ENCODE measurements around the gene CCM2. TPM values are rescaled to one million over a fixed set of nuclear protein-coding genes. Genes with fewer than 3 reads are reported as not detected.

Gene CCM2
- total RNA-seq (2014; rRNA removed; shearing (Covaris generic)) = 29.0 and 30.0 TPM in 2 replicates
- 36.9 and 38.6 TPM in 2 replicates for polyA plus RNA-seq (2015; cell fraction: cytosol; rRNA removed)
- 32.9 and 38.2 TPM in 2 replicates for polyA plus RNA-seq (2015; cell fraction: nucleus; rRNA removed)

DNA sequence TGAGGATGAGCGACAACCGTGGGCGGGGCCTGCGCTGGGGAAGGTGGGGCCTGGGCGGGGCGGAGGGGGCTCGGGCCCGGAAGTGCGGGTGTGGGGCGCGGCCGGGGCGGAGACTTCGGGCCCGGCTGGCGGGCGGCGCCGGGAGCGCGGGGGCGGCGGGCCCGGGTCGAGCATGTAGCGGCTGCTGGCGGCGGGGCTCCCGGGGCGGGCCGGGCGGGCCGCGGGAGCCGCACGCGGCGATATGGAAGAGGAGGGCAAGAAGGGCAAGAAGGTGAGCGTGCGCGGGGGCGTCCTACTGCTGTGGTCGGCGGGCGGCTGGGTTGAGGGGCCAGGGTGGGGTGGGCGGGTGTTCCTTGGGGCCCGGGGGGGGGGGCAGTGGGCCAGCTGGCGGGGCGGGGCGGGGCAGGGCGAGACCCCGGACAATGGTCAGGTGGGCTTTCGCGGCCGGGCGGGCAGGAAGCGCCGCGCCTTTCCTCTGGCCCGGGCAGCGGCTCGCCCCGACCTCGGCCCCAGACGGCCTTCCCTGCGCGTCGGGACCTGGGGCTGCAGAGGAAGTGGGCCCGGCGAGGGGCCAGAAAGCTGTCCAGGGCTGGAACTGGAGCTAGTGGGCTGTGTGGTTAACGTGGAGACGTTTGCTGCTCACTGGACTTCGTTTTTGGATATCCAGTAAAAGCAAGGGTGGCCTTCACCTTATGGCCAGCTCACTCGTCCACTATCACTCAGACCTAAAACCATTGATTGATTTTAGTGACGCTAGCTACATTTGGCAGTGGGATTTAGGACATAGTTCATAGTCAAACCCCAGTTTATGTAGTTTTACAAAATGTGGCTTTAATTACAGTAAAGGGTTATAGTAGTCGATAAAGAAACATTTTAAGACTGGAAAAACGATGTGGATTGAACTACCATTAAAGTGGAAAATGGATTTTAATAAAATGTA lies at the start of gene CCM2:
Gene CCM2, plus strand, starts transcription at position 109 of the 940 bp plus-strand sequence. Its CDS starts 133 bp downstream, at position 242.
- DNase-seq (ENCODE audit: low read depth, low spot score) = peak; percentile 45
- in situ Hi-C loops (cut with HindIII; ENCODE audit: low pct_unique_long_range_greater_than_20kb, low sequenced_read_pairs) = no loop called here

DNA sequence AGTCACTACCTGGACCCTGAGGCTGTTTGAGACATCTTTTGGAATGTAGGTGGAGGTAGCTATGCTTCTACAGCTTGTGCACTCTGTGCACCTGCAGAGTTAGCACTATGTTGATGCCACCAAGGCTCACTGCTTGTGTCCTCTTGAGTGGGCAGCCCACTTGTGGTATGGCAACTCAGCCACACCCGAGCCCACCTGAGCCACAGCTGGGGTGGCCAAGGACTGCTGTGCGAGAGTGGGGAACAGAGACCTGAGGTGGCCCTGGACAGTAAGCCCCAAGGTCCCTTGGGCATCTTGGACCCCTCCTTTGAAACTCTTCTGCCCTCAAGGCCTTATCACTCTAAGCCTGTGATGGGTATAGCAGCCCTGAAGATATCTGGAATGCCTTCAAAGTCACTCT lies 46.8 kb upstream of the CCM2 start:
- DNase-seq (ENCODE audit: low read depth, low spot score) = no peak
- in situ Hi-C loops (cut with HindIII; ENCODE audit: low pct_unique_long_range_greater_than_20kb, low sequenced_read_pairs) = no loop called here

DNA sequence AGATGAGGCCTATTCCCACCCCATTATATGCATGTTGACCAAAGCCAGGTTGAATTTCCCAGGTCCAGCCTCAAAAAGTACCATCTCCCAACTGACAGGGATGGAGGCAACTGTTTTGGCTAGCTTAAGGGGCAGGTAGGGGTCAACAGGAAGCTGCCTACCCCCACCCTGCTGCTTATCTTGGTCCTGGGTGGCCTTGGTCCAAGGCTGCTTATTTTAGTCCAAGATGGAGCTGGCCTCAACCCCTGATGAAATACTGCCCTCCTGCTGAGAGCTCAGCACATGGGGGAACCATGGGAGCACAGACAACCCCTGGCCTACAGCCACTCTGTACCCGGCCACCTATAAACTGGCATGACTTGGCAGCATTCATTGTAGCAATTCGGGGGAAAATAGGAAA lies 44.3 kb upstream of the CCM2 start:
- in situ Hi-C loops (cut with HindIII; ENCODE audit: low pct_unique_long_range_greater_than_20kb, low sequenced_read_pairs) = no loop called here
- no peak for DNase-seq (ENCODE audit: low read depth, low spot score)

DNA sequence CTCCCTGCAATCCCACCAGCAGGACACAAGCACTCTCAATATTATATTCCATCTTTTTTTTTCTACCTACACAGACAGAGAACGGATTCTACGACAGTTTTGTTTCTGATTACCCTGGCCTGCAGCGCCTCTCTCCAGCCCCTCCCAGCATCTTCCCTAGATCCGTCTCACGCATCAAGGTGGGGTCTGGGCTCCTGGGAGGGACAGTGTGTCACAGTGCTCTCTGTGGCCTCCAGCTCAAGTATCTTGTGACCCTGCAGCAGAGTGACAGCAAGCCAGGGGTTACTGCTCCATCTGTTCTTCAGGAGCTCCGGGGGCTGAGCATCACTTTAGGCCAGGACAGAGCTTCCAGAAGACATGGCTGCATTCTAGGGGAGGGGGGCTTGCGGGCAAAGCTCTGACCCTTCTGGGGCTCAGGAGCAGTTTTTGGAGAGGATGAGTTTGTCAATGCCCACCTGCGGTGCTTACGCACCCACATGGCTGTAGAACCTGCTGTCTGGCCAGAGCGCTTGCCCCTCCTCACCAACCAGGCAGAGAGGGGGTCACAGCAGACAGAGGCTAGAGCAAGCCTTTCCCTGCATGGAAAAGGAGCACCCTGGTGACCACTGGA lies 43.7 kb upstream of the CCM2 start:
- DNase-seq (ENCODE audit: low read depth, low spot score) = no peak
- in situ Hi-C loops (cut with HindIII; ENCODE audit: low pct_unique_long_range_greater_than_20kb, low sequenced_read_pairs) = no loop called here

DNA sequence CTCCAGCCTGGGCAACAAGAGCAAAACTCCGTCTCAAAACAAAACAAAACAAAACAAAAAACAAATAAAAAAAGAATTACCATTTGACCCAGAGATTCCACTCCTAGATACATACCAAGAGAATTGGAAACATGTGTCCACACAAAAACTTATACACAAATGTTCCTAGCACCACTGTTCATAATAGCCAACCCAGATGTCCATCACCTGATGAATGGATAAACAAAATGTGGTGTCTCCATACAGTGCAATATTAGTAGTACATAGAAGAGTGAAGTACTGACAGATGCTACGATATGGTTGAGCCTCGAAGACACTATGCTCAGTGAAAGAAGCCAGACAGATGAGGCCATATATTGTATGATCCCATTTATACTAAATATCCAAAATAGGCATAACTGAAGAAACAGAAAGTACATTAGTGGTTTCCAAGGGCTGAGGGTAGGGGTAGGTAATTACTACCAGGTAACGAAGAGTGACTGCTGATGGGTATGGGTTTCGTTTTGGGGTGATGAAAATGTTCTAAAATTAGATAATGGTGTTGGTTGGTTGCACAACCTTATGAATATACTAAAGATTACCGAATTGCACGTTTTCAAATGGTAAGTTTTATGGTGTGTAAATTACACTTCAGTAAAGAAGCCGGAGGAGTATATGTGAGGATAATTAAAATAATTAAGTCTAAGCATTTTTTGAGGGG lies 41.2 kb upstream of the CCM2 start:
- in situ Hi-C loops (cut with HindIII; ENCODE audit: low pct_unique_long_range_greater_than_20kb, low sequenced_read_pairs) = no loop called here
- DNase-seq (ENCODE audit: low read depth, low spot score) = no peak

DNA sequence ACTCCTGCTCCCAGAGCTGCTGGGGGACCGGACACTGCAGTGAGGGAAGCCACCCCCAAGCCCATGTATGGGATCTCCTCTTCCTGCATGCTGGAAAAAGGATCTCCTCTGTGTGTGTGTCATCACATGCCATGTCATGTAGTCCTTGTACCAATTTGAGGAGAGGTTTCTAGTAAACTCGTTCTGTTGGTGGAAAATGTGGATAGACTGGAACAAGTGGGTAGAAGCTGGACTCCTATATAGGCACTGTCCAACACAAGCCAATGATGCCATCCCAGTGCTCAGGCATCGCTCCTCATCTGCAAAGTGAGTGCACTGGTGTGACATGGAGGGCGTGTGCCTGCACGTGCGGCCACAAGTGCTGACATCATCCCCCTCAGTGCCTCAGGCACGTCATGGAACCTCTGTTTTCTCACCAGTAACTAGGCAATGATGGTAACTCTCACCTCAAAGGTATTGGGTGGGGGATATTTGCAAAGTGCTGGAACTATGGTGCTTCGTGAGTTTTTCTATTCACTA lies 40.5 kb upstream of the CCM2 start:
- DNase-seq (ENCODE audit: low read depth, low spot score) = no peak
- in situ Hi-C loops (cut with HindIII; ENCODE audit: low pct_unique_long_range_greater_than_20kb, low sequenced_read_pairs) = no loop called here

DNA sequence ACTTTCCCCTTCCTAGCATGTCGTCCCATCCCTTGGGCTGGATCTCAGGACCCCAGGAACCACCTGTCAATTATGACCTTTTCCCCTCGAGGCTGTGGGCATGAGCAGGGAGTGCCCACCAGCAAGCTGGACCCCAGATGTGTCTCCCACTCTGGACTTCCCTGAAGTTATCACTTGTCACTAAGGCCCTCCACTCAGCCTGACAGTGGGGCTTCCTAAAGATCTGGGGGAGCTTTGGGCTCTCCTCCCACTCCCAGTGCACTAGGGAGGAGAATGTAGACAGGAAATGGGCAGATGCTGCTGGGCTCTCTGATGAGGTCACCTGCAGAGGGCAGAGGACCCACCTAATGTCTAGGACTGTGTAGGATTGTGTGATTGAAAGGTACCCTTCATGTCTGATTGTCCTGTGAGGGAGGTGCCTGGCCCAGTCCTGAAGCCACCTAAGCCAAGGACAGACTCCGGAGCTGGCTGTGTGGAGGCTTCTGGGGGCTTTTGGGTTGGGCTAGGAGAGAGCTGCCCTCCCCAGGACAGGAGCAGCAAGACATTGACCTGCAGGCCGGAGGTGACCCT lies 39.9 kb upstream of the CCM2 start:
- no peak for DNase-seq (ENCODE audit: low read depth, low spot score)
- in situ Hi-C loops (cut with HindIII; ENCODE audit: low pct_unique_long_range_greater_than_20kb, low sequenced_read_pairs) = no loop called here

DNA sequence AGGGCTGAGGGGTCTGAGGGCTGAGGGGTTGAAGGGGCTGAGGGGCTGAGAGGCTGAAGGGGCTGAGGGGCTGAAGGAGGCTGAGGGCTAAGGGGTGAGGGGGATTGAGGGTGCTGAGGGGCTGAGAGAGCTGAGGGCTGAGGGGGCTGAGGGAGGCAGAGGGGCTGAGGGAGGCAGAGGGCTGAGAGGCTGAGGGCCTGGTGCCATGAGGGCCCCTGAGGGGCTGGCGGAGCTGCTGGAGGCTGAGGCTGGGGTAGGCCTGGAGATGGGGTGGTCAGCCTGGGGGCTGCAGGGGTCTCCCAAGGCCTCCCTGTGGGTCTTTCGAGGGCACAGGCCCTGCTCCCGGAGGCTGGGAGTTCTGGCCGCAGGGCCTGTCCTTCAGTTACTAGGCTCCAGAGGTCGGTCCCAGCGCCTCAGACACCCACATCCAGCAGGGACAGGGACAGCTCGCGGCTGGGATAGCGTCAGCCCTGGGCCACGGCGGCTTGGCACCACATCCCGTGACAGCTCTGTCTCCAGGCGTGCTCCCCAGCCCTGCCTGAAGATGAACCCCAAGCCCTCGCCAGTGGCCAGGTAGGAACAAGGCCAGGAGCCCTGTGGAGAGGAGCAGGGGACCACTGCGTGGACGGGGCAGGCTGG lies 38.0 kb upstream of the CCM2 start:
- in situ Hi-C loops (cut with HindIII; ENCODE audit: low pct_unique_long_range_greater_than_20kb, low sequenced_read_pairs) = no loop called here
- DNase-seq (ENCODE audit: low read depth, low spot score) = no peak

DNA sequence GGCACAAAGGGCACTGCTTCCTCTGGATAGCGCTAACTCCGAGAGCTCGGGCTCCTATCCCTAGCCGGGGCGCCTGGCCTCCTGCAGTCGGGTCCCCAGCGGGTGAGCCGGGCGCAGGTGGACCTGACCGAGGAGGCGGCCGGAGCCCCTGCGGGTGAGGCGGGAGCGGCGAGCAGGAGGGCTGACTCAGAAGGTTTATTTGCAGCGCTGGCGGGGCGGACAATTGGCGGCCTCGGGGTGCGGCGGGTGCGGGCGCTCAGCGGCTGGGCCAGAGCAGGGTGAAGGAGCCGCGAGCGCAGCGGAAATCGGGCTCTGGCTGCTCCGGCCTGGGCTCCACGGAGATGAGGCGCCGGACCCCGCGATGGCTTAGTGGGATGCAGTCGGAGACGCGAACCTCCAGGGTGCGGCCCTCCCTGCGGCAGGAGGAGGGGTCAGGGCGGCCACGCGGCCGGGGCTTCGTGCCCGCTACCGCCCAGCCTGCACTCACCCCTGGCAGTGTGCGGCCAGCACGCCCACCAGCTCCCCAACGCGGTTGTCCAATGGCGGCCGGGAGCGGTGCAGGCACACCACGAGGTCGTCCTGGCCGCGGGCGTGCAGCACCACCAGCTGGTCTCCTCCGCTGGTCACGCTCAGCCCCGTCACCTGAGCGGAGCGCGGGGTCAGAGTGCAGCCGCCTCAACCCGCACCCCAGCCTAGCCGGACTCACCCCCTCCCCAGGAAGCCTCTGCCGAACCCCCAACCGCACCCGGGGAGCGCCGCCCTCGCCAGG lies 37.3 kb upstream of the CCM2 start:
- in situ Hi-C loops (cut with HindIII; ENCODE audit: low pct_unique_long_range_greater_than_20kb, low sequenced_read_pairs) = no loop called here
- no peak for DNase-seq (ENCODE audit: low read depth, low spot score)

DNA sequence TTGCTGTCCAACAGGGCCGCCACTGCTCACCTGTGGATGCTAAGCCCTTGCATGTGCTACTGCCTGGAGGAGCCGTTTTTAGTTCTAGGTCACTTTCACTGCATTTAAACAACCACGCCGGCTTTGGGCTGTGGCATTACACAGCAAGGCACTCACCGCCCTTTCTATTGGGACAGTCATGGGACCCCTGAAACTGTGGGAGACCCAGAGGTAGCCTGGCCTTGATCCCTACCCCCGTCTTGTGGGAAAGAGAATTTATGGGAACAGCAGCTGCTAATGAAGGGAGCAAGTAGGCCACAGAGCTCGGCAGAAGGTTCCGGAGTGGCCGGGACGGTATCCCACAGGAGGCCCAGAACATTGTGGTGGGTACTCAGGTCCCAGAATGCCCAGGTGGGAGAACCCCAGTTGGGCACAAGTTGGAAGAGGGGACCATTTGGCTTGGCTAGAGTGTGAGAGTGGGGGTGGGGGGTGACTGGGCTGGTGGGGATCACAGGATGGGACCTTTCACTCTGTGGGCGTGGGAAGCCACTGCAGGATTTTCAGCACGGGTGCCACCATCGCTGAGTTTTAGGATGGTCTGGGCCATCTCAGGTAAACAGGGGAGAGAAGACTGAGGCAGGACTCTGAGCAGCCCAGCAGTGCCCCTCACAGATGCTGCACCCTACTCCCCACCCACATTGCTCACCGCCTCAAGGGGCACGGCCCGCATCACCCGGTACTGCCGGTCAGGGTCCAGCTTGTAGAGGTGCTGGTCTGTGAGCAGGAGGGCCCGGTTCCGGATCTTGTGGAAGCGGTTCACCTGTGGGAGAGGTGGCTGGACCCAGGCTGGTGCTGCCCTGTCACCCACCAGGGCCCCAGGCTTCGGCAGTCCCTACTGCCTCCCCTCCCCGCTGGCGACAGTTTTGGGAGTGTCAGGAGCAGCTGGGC lies 36.4 kb upstream of the CCM2 start:
- in situ Hi-C loops (cut with HindIII; ENCODE audit: low pct_unique_long_range_greater_than_20kb, low sequenced_read_pairs) = no loop called here

DNA sequence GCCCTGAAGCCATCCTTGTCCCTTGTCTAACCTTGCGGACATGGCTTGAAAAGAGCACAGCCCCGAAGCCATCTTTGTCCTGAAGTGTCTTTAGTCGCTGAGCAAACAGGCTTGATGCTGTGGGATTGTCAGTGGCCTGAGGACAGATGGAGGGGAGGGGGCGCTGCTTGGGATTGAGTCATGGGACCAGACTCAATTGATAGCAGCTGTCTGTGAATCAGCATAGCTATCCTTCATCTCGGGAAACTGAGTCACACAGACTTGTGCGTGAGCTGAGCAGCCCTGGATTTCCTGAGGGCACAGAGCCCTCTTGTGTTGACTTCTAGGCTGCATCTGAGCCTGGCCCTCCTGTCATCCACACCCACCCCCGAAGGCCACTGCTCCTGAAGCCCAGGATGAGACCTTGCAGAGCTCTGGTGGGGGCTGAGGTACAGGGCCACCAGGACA lies 35.6 kb upstream of the CCM2 start:
- in situ Hi-C loops (cut with HindIII; ENCODE audit: low pct_unique_long_range_greater_than_20kb, low sequenced_read_pairs) = no loop called here
- peak; percentile 58 for DNase-seq (ENCODE audit: low read depth, low spot score)

More for the DNA sequence above, 36.4 kb upstream of the CCM2 start:
- DNase-seq (ENCODE audit: low read depth, low spot score) = no peak

DNA sequence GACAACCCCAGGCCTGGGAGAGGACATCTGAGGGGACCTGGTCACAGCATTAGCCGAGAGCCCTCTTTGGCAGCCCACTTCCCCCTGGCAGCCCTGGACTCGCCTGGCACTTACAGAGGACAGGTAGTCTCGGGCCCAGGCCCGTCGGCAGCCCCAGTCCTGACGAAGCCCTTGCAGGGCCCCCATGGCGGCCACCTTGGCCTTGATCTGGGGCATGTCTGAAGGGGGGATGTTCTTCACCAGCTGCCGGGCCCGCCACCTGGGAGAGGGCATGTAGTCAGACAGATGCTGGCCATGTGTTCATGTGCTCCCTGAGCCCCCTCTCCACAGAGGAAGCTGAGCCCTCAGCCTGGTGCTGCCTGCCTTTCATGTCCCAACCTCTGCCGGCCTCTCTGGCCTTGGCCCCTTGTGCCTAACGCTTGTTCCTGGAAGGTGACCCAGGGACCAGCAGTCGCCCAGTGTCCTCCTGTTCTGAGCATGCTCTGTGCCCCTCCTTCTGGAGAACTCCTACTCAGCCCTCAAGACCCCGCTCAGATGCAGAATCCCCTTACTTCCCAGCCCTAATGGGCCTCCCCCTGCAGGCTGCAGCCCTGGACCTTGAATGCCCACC lies 35.1 kb upstream of the CCM2 start:
- in situ Hi-C loops (cut with HindIII; ENCODE audit: low pct_unique_long_range_greater_than_20kb, low sequenced_read_pairs) = no loop called here
- DNase-seq (ENCODE audit: low read depth, low spot score) = no peak

DNA sequence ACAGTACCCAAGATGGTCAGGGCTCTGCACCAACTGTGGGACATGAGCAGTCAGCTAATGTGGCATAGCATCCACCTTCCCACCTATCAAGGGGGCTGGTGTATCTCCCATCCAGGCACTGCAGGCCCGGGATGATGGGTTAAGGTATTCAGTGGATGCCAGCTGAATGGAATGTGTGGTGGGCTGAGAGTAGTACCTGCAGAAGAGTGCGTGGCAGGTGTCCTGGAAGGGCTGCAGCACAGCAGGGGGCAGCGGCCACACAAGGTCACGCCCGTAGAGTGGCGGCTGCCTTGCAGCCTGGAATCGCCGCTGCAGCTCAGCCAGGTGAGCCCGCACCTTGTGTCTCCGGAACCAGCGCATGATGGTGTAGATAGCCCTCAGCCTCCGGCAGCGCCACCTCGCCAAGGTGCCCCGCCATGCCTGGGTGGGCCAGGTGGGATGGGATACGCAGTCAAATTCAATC lies 34.5 kb upstream of the CCM2 start:
- in situ Hi-C loops (cut with HindIII; ENCODE audit: low pct_unique_long_range_greater_than_20kb, low sequenced_read_pairs) = no loop called here
- DNase-seq (ENCODE audit: low read depth, low spot score) = no peak

DNA sequence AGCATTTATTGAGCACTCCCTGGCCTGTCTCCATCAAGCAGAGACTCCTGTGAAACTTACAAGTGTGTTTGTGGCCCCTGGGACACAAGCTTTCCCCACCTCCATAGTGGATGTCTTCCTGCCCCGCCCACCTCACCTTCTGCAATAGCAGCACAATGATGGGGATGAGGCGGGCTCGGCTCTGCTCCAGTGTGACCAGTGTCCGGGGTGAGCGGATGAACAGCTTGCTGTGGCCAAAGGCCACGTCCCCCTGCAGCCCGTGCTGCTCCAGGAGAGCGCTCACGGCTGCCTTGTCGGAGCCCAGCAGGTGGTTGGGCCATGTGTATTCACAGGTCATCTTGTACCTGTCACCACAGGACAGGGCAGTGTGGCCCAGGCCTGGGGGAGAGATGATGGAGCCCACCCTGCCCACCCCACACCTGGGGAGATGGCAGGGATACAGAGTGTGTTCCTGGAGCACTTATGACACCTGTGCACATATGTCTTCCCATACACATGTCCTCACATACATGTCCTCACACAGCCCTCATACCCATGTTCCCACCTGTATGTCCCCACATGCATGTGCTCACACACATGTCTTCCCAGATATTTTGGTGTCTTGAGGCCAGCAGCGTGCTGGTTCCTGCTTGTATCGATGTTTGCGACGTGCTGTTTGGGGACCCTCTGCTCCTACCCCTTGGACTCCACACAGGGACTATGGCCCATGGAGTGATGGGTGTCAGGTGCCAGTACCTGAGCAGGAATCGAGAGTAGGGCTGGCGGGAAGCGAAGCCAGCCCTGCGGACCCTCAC lies 33.9 kb upstream of the CCM2 start:
- no peak for DNase-seq (ENCODE audit: low read depth, low spot score)
- in situ Hi-C loops (cut with HindIII; ENCODE audit: low pct_unique_long_range_greater_than_20kb, low sequenced_read_pairs) = no loop called here

Data from SK-MEL-5 (cell line).